HG03175 (cell line): ENCODE results near the gene COG4.
A peak's percentile ranks its signal among the peaks of the same experiment; 100 is the strongest.
"Not testable (repeated sequence)": the region's sequence is repeated elsewhere in the genome, so short reads cannot be mapped to it uniquely, and the experiment has no call there.

Source experiments
- ATAC-seq: cut with Tn5 transposase; IDR thresholded peaks from one replicate; pipeline ENCODE4 v1.9.1; 2021; ENCODE audit warnings: mild to moderate bottlenecking, moderate library complexity; ENCODE audit not compliant: unreplicated experiment

Gene COG4

GRCh38 chr16:70457446-70458166, 65.7 kb downstream of the COG4 start:
- no peak for ATAC-seq

- no peak for ATAC-seq
These were observed 67.4 kb downstream of the COG4 start for GRCh38 chr16:70455910-70456309.

GRCh38 chr16:70454222-70455034, 68.9 kb downstream of the COG4 start, which contains the start of gene FCSK:
TSS of gene FCSK (plus strand) at chr16:70454595. CDS start at chr16:70463191, 8,596 bp downstream.
- ATAC-seq = peak; percentile 86

- no peak for ATAC-seq
These were observed 69.5 kb downstream of the COG4 start for GRCh38 chr16:70453892-70454221.

- no peak for ATAC-seq
These were observed 70.0 kb downstream of the COG4 start for GRCh38 chr16:70453117-70453891.

GRCh38 chr16:70451004-70451340, 72.4 kb downstream of the COG4 start:
- ATAC-seq = not testable (repeated sequence)

GRCh38 chr16:70450142-70451003, 73.0 kb downstream of the COG4 start:
- ATAC-seq = not testable (repeated sequence)

- ATAC-seq = no peak
These were observed 75.3 kb downstream of the COG4 start for GRCh38 chr16:70448075-70448474.

- ATAC-seq = no peak
These were observed 78.9 kb downstream of the COG4 start for GRCh38 chr16:70444249-70445063.

- ATAC-seq = no peak
These were observed 81.0 kb downstream of the COG4 start for GRCh38 chr16:70442344-70442743.

- no peak for ATAC-seq
These were observed 81.9 kb downstream of the COG4 start for GRCh38 chr16:70441406-70441990.

- no peak for ATAC-seq
These were observed 83.2 kb downstream of the COG4 start for GRCh38 chr16:70440009-70440692.

- ATAC-seq = peak; percentile 90
These were observed 84.1 kb downstream of the COG4 start, which contains the start of gene ST3GAL2 for GRCh38 chr16:70438969-70439862. TSS of gene ST3GAL2 (minus strand) at chr16:70439100. CDS start at chr16:70398530, 40,570 bp downstream.

GRCh38 chr16:70438585-70438968, 84.8 kb downstream of the COG4 start:
- no peak for ATAC-seq

- no peak for ATAC-seq
These were observed 85.5 kb downstream of the COG4 start for GRCh38 chr16:70437582-70438557.

GRCh38 chr16:70437017-70437581, 86.3 kb downstream of the COG4 start:
- ATAC-seq = no peak
